AG08396 (cell line): ENCODE measurements around the gene KIAA1671.

Experiments
- DNase-seq: peaks from one replicate; pipeline ENCODE4 v3.0.0; 2012; ENCODE audit warnings: low spot score, mixed read lengths

Gene KIAA1671

GRCh38 chr22:25094579-25094978, 142.1 kb downstream of the KIAA1671 start:
- DNase-seq: no peak

DNA sequence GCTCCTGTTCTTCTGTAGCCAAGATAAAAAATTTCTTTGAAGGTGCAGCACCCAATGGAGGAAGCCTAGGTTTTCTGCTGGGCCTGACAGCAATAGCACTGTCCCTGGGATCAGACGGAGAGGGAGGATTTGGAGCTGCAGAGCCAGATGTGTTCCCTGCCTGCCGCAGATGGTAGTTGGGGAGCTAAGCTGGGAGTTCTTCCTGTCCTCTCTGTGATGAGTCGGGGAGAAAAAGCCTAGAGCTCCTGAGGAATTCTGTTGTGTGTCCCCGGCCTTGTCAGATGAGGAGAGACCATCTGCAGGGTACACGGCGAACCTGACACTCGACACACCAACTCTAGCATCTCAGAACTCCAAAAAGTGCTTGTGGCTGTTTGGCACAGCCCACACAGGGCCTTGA, 143.4 kb downstream of the KIAA1671 start:
- DNase-seq: no peak

GRCh38 chr22:25096638-25097405, 144.3 kb downstream of the KIAA1671 start:
- DNase-seq: no peak

GRCh38 chr22:25098445-25099081, 146.0 kb downstream of the KIAA1671 start:
- DNase-seq: no peak

DNA sequence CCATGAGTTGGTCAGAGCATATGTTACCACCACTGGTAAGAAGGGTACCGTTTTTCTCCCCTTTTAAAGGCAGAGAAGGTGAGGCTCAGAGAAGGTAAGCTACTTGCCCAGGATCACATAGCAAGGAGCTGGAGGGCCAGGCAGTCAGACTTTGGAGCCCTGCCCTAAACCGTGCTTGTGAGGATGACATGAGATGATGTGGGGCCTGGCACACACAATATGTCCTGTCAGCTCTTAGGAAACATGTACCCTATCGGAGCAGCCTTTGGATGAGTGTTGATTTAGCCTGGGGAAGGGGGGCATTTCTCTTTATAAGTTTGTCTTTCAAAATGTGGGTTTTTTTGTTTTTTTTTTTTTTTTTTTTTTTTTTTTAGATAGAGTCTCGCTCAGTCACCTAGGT, 146.7 kb downstream of the KIAA1671 start:
- DNase-seq: no peak

DNA sequence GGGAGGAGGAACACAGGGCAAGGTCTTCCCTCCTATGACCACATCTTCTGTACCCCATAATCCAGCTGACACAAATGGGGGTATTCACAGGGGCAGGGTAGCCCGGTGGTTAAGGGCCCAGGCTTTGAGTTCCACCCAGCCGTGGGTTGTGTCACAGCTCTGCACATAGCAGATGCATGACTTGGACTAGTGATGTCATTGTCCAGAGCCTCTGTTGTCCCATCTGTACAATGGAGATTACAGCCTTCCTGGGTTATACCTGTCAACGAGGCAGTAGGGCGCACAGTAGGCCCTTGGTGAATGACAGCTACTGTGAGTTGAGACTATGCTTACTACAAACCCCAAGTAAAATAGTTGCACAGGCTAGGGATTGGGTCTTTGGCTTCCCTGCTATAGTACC, 147.9 kb downstream of the KIAA1671 start:
- DNase-seq: no peak

GRCh38 chr22:25100948-25101347, 148.4 kb downstream of the KIAA1671 start:
- DNase-seq: no peak

- DNase-seq: no peak
These were observed 149.0 kb downstream of the KIAA1671 start for GRCh38 chr22:25101501-25101900.

- no peak for DNase-seq
These were observed 149.5 kb downstream of the KIAA1671 start for GRCh38 chr22:25101986-25102385.

GRCh38 chr22:25102722-25103121, 150.2 kb downstream of the KIAA1671 start:
- DNase-seq: no peak

- DNase-seq: no peak
These were observed 151.9 kb downstream of the KIAA1671 start for GRCh38 chr22:25104367-25104766.

DNA sequence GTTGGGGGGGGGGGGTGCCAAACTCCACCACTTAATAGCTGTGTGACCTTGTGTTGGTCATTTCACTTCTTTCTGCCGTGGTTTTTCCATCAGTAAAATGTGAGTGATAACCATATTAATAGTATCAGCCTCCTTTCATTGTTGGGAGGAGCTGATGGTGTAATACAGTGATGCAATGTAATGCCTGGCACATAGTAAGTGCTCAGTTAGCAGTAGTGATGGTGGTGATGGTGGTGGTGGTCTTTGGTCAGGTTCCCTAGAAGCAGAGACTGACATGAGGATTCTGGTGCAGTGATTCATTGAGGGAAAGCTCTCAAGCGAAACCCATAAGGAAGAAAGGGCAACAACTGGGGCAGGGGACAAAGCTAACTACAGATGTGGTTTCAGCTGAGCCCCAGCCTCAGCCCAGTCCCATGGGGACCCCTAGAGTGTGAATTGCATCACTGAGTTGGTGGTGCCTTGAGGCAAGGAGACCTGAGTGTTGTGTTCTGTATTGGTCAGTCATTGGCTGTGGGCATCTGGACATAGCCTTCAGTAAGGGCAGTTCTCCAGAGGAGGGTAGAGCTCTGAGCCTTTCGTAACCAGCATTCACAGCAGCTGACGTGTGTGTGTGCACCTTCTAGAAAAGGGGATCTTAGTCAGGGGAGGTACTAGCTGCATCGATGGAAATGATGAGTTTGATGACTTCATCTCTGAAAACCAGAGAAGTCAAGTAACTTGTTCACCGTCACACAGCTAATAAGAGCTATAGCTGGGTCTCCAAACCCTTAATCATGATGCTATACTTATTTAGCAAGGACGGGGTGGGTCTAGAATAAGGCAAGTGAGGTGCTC, 153.5 kb downstream of the KIAA1671 start:
- no peak for DNase-seq

DNA sequence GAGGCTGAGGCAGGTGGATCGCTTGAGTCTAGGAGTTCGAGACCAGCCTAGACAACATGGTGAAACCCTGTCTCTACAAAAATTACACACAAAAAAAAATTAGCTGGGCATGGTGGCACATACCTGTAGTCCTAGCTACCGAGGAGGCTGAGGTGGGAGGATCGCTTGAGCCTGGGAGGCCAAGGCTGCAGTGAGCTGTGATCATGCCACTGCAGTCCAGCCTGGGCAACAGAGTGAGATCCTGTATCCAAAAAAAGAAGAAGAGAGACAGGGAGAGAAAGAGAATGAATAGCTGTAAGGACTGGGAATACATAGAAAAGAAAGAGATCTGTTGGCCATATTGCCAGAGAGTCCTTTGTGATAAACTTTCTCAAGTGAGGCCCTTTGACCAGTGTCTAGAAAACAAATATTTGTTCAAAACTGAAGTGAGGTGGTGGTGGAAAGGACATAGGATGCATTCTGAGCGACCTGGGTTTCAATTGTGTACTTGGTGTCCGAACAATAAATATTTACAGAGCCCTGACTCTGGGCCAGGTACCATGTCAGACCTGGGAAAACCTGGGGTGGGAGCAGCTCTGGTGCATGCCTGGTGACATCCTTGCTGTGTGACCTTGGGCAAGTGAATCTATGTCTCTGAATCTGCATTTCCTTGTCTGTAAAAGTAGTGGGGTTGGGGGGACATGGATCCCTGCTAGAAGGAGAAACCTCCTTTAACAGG, 157.5 kb downstream of the KIAA1671 start:
- no peak for DNase-seq

- no peak for DNase-seq
These were observed 158.0 kb downstream of the KIAA1671 start for GRCh38 chr22:25110596-25110845.

DNA sequence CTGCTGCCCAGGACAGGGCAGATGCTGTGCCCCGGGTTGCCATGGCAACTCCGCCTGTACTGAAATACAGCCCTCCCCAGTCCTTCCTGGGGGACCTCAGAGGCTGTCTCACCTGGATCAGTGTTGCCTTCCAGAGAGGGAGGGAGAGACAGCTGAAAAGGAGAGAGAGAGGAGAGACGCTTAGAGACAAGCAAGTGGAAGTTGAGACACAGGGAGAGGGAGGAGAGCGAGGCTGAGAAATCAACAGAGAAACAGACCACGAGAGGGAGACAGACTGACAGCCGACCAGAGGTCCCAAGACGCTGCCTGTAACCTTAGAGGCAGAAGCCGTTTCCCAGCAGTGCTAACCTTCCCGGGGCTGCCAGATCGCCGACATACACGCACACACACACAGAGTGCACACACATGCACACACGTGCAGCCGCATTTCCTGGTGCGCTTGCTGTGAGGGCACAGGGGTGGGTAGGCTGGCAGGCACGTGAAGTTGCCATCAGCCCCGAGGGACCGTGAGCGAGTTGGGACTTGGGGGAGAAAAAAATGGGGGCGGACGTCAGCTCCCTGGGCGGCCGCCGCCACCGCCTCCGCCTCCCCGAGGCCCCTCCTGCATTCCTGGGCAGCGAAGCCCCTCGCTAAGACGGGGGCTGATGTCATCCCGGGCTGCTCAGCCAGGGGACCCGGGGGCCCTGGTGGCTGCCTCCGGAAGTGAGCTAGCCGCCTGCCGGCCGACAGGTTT, 158.5 kb downstream of the KIAA1671 start:
- peak; percentile 73 for DNase-seq

DNA sequence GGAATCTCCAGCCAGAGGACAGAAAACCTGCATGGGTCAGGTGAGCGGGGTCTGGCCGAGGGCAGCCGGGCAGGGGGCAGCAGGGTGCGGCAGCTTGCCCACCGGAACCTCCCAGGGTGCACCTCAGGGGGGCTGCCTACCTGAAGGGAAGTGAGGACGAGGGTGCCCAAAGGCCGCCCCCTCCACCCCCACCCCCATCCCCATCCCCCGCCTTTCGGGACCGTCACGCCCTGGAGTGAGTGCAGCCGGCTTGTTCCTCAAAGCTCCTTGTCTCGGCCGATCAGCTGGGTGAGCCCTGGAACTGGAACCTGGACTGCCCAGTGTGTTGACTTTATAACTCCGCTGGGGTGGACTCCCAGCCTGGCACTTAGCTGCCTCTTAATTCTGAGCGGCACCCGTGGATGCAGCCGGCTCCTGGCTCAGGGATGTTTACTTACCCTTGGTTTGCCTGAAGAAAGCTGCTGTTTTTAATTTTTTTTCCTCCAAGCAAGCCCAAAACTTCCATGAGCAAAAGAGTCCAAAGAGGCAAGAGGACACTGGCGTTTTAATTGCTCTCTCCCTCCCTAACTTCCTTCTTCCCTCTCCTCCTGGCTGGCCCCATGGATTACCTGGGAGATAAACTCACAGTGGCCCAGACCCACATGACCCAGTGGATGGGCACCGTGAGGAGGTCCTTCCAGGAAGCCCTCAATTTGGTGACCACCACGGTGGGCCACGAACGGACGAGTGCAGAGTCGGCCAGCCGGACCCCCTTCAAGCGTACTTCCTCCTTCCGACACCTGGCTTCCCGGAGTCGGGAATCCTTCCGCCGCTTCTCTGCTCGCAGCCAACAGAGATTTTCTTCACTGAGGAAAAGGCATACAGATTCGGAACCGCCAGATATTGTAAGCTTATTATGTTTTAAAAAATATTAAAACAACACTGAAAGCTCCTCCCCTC, 159.3 kb downstream of the KIAA1671 start:
- no peak for DNase-seq

DNA sequence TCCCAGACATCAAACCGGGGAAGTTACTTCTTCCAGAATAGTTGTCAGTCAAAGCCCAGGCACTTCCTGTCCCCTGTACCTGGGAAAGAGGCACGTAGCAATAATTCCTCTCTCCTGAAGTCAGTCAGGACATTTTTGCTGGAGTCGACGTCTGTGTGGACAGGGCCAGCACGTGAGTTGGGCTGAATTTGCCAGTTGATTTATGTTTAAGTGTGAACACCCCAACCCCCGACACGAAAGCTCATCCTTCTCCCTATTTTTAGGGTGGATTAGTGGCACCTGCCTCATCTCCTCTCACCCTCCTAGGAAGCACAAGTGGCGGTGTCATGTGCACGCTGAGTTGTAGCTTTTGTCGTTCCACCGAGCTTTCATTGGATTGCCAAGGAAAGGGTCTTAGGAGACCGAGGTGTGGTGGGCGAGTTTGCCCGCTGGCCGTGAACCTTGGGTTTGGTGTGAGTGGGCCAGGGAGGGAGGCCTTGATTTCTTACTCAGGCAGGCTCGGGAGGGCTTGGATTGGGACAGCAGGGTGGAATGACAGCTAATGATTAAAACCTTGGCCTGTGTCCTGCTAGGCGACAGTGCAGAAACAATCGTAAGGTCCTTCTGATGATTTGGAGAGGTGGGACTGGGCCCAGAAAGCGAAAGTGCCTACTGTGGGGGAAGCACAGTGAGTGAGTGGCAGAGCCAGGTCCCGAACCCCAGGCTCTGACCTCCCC, 160.2 kb downstream of the KIAA1671 start:
- no peak for DNase-seq

DNA sequence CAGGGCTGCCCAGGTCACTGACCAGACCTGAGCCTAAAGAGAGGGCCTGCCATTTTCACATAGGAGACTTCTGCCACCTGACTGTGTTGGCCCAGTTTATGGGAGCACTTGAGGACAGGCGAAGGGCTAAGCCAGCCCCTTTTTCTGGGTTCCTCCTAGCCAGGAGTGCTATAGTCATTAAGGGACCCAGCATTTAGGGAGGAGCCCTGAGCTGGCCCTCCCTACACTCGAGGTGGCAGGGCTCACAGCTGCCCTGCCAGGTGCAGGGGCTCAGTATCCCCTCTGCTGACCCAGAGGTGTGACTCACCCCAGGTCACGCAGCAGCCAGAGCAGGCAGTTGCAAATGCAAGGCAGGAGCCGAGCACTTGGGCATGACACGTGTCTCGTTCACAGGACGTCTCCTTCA, 160.8 kb downstream of the KIAA1671 start:
- DNase-seq: no peak

GRCh38 chr22:25114369-25115362, 162.2 kb downstream of the KIAA1671 start:
- DNase-seq: no peak
